Astrocyte (in vitro differentiated cells and primary cell): ENCODE measurements around the gene HOXD13.

Source experiments
- EZH2 ChIP-seq: IDR thresholded peaks from 2 replicates; pipeline ENCODE4 v1.6.1; 2012; ENCODE audit warnings: mild to moderate bottlenecking, low read length, inconsistent platforms; ENCODE audit not compliant: insufficient read depth
- TF ChIP-seq, protein P1 (sequence below): IDR thresholded peaks from 2 replicates; pipeline ENCODE4 v1.5.1; 2011; ENCODE audit warnings: low read depth, mild to moderate bottlenecking, inconsistent platforms, low read length, moderate library complexity; ENCODE audit not compliant: insufficient read depth

DNA sequence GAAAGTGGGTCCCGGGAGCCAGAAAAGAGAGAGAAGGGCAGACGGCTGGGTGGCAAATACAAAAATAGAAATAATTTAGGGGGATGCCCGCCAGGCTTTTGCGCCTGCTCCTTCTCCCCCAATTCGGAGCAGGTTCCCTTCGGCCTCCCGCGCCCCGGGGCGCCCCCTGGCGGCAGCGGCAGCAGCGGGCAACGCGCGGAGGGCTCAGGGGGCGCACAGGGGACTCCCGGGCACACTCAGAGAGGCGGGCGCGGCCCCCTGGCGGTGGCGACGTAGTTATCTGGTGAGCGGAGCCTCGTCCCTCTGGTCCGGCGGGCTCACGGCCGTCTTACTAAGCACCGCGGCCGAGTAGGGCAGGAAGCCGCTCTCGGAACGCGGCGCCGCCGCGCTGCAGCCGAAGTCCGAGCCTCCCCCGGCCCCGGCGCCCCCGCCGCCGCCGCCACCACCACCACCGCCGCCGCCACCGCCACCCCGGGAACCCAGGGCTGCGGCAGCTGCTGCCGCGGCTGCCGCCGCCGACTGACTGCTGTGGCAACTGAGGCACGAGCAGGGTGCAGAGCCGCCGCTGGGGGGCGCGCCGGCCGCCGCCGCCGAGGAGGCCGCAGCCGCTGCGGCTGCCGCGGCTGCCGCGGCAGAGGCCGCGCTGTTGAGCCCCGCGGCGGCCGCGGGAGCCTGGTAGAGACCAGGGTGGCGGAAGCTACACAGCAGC, 12.5 kb upstream of the HOXD13 start:
- TF ChIP-seq EZH2 = no peak
- TF ChIP-seq, protein P1, sequence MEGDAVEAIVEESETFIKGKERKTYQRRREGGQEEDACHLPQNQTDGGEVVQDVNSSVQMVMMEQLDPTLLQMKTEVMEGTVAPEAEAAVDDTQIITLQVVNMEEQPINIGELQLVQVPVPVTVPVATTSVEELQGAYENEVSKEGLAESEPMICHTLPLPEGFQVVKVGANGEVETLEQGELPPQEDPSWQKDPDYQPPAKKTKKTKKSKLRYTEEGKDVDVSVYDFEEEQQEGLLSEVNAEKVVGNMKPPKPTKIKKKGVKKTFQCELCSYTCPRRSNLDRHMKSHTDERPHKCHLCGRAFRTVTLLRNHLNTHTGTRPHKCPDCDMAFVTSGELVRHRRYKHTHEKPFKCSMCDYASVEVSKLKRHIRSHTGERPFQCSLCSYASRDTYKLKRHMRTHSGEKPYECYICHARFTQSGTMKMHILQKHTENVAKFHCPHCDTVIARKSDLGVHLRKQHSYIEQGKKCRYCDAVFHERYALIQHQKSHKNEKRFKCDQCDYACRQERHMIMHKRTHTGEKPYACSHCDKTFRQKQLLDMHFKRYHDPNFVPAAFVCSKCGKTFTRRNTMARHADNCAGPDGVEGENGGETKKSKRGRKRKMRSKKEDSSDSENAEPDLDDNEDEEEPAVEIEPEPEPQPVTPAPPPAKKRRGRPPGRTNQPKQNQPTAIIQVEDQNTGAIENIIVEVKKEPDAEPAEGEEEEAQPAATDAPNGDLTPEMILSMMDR = peak; percentile 30
